Cardiac ventricle fibroblast (primary cell): ENCODE data around the gene GSC2. TPM values are rescaled to one million over a fixed set of nuclear protein-coding genes. Genes with fewer than 3 reads are reported as not detected.

Experiments used
- total RNA-seq: library from RNA; depleted of rRNA; stranded (reverse); fragments of >200 nt; gene quantifications from 2 replicates; pipeline ENCODE4 v1.2.3, GENCODE V29; 2015

GSC2 gene
- not detected in 2 replicates for total RNA-seq

GRCh38 chr22:19149991-19150390 lies at the start of gene GSC2:
TSS of gene GSC2 (minus strand) at chr22:19150292. CDS start at chr22:19150283, 9 bp downstream.

GRCh38 chr22:19178657-19179496 lies 28.8 kb upstream of the GSC2 start, which contains the start of gene SLC25A1:
TSS of gene SLC25A1 (minus strand) at chr22:19178736. CDS start at chr22:19178673, 63 bp downstream.

GRCh38 chr22:19130959-19131684 lies 19.0 kb downstream of the GSC2 start, which contains the start of gene TSSK2:
TSS of gene TSSK2 (plus strand) at chr22:19131308. CDS start at chr22:19131400, 92 bp downstream.

GRCh38 chr22:19122143-19122751 lies 27.8 kb downstream of the GSC2 start, which contains the start of gene DGCR2:
TSS of gene DGCR2 (minus strand) at chr22:19122412. CDS start at chr22:19122206, 206 bp downstream.

Other genes with a start within 250 kb of the GSC2 start
- 0.20 TPM in 1 of 2 replicates, not detected in the other for gene DGCR6, start 244.0 kb downstream of the GSC2 start, total RNA-seq
- not detected in 2 replicates for gene PRODH, start 214.0 kb downstream of the GSC2 start, total RNA-seq
- 36.3 and 39.6 TPM in 2 replicates for gene DGCR2, start 27.9 kb downstream of the GSC2 start, total RNA-seq
- gene TSSK2, start 19.0 kb downstream of the GSC2 start, total RNA-seq, result not detected in 2 replicates
- gene ESS2, start 5.6 kb downstream of the GSC2 start, total RNA-seq, result 12.8 and 13.1 TPM in 2 replicates
- gene SLC25A1, start 28.4 kb upstream of the GSC2 start, total RNA-seq, result 77.9 and 99.0 TPM in 2 replicates
- 2.9 and 3.4 TPM in 2 replicates for gene CLTCL1, start 141.4 kb upstream of the GSC2 start, total RNA-seq